ENCODE data around the gene PTPRA.
"Not testable (repeated sequence)": the region's sequence is repeated elsewhere in the genome, so short reads cannot be mapped to it uniquely, and the experiment has no call there.

GRCh38 chr20:3073251-3073643, 200.0 kb downstream of the PTPRA start:
- TF ChIP-seq RARB (CRISPR knock-in tag; IDR thresholded peaks at IDR 0.05); ISL1 (CRISPR knock-in tag; IDR thresholded peaks at IDR 0.05); ZFP30 (CRISPR knock-in tag; IDR thresholded peaks at IDR 0.05); PATZ1 (CRISPR knock-in tag; IDR thresholded peaks at IDR 0.05; ENCODE audit: borderline replicate concordance); CREB5 (CRISPR knock-in tag; IDR thresholded peaks at IDR 0.05; ENCODE audit: low read depth); SNAI2 (CRISPR knock-in tag; IDR thresholded peaks at IDR 0.05); ZNF565 (CRISPR knock-in tag; conservative IDR thresholded peaks at IDR 0.05; ENCODE audit: low read depth); ZNF8 (CRISPR knock-in tag; IDR thresholded peaks at IDR 0.05); CSDC2 (CRISPR knock-in tag; IDR thresholded peaks at IDR 0.05); ZNF70 (CRISPR knock-in tag; IDR thresholded peaks at IDR 0.05); PPARA (CRISPR knock-in tag; IDR thresholded peaks at IDR 0.05; ENCODE audit: borderline replicate concordance): not testable (repeated sequence)

Data from SK-N-SH treated with all-trans-retinoic acid at 6 μM for 48 hours (cell line).